ENCODE data around the gene NKX3-2.

Gene NKX3-2

GRCh38 chr4:13531625-13531998 lies 12.7 kb downstream of the NKX3-2 start:
- no peak for DNase-seq (ENCODE audit: low read depth, low spot score)

- DNase-seq (ENCODE audit: low read depth, low spot score), result no peak
These were observed 13.3 kb downstream of the NKX3-2 start for GRCh38 chr4:13530823-13531624.

- no peak for DNase-seq (ENCODE audit: low read depth, low spot score)
These were observed 15.0 kb downstream of the NKX3-2 start for GRCh38 chr4:13529128-13529919.

- DNase-seq (ENCODE audit: low read depth, low spot score), result no peak
These were observed 15.5 kb downstream of the NKX3-2 start for GRCh38 chr4:13528821-13529127.

DNA sequence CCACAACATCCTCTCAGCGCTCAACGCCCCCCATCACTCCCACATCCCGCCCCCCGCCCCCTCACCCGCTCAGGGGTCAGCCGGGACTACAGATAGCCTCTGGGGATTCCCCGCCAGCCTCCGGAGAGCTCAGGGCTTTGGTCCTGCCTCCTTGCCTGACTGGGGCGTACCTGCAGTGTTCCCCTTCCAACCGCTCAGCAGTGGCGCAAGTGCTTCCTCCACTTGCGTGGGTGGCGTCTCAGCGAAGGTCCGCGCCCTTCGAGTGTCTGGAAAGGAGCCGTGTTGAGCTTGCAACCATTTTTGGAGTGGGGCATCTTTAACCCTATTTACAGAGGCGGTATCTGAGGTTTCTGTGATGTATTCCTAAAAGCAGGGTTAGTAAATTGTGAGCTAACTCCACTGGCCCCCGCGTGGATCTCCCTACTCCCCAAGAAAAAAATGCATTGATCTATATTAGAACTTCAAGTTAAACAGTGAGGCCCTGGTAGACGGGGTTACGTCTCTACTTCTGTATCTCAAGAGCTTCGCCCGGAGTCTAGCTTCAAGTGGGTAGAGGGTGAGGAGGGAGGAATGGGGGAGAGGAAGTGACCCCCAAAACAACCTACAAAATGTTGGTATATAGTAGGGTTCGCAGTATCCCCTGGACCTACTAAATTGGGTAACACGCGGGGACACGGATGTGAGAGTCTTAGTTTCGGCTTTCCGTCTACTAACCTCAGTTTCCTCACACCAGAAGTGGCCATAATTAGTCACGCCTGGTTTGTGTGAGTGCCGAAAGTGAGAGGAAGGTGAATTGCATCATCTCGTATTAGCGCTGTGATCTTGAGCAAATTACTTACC lies 16.1 kb downstream of the NKX3-2 start:
- no peak for DNase-seq (ENCODE audit: low read depth, low spot score)

- DNase-seq (ENCODE audit: low read depth, low spot score), result no peak
These were observed 16.9 kb downstream of the NKX3-2 start for GRCh38 chr4:13527192-13527980.

- no peak for DNase-seq (ENCODE audit: low read depth, low spot score)
These were observed 17.6 kb downstream of the NKX3-2 start for GRCh38 chr4:13526658-13527057.

DNA sequence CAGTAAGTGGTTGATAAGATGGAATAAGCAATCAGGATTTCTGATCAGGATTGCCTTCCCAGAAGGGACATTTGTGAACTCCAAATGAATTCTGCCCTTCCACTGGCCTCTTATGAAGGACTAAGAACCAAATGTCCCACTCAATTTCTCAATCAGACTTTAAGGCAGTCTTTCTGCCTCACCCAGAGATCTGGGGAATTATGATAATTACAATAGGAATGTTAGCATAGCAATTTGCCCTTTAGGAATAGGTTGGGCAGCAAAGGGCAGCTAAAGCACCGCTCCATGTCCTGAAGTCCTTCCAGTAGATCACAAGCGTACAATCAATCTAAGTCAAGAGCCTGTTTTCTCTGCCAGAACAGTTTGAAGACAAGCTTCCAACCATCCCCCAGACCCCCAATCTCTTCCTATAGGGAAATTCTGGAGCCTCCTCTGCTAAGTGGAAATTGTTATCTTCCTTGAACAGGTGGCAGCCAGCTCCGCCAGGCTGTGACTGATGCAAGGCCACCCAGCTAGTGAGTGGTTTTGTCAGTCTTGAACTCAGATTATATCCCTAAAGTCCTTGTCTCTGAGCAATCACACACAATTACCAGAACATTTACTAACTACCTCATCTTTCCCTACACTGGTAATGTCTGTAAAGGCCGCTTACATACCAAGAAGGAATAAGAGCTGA lies 18.6 kb downstream of the NKX3-2 start:
- no peak for DNase-seq (ENCODE audit: low read depth, low spot score)

GRCh38 chr4:13524504-13525243 lies 19.6 kb downstream of the NKX3-2 start:
- DNase-seq (ENCODE audit: low read depth, low spot score), result no peak

DNA sequence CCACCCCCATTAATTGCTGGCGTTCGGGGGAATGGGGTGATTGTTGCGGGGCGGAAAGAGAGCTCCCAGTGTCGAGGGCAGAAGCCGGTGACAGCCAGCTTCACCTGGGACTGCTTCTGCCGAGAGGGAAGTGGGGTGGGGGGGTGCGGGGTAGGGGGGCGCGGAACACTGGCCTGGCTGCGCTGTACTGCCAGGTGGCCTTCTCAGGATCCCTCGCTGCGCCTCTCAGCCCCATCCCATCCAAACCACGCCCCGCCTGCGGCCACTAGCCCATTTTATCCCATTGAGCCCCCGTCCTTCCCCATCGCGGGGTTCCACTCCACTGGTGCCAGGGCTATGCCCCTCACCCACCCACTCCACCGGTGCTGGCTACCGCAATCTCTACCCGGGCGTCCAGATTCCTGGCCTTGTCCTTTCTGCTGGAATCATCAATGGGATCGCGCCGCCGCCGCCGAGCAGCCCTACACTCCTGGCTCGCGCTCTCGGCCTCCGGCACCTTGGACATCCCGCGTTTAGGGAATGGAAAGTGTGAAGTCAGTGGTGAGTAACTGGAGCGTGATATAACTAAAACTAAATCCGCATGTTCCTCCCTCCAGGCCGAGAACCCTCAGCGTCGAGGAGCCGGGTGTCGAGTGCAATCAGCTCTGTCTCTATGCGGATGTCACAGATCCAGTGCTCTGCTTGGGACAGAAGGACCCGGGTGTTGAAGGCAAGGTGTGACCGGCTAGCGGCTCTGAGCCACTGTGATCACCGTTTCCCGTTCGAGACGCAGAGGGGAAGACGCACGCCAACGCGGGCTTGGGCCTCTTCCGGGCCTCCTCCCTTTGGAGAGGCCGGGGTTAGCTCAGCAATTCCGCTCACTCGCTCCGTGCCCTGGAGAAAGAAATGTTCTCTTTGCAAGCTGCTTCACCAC lies 20.5 kb downstream of the NKX3-2 start:
- DNase-seq (ENCODE audit: low read depth, low spot score), result no peak

DNA sequence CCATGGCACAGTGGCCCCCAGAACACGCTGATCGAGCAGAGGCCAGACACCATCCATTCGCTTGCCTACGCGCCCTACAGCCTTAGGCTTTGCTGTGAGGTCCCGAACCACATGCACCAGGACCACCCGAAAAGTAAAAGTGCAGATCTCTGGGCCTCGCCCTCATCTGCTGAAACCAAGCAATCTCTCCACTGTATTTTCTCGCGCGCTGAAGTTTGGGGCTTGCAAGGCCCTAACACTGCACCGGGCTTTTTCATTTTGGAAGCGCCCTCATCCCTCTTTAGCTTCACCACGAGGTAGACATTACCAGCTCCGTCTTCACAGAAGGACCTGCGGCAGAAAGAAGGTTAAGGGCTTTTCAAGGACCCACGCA lies 21.2 kb downstream of the NKX3-2 start:
- no peak for DNase-seq (ENCODE audit: low read depth, low spot score)

DNA sequence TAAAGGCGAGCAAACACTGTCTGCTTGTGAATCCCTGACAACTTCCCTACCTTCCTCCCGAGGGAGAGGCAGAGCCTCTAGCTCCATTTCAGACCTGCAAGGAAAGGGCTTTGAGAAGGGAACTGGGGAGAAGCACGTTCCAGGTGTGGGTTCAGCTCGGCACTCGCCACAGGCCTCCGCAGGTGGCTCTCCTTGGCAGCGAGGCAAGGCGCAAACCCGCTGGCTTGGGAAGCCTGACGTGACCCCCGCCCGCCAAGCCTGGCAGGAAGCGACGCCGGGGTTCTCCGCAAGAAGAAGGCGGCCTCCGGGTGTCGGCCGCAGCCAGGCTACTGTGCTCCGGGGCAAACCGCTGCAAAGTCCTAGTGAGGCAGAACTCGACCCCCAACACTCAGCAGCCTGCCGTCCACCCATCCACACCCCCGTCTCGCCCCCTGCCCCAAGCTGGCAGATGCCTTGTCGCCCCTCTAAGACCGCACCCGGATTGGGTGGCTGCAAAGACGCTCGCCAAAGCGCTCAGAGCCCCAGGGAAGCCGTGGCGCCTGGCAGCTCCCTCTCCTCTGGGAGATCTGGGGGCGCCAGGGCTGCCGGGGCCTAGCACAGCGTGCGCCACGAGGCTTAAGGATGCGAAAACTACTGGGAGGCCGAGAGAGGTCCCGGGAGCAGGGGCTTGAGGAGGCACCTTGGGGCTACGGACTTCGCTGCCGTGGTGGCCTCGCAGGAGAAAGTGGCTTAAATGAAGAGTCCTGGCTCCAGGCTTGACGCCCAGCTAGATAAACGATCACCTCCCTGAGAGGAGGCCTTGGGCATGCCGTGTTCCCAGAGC lies 21.8 kb downstream of the NKX3-2 start:
- DNase-seq (ENCODE audit: low read depth, low spot score), result no peak

GRCh38 chr4:13521047-13521446 lies 23.3 kb downstream of the NKX3-2 start:
- DNase-seq (ENCODE audit: low read depth, low spot score), result no peak

DNA sequence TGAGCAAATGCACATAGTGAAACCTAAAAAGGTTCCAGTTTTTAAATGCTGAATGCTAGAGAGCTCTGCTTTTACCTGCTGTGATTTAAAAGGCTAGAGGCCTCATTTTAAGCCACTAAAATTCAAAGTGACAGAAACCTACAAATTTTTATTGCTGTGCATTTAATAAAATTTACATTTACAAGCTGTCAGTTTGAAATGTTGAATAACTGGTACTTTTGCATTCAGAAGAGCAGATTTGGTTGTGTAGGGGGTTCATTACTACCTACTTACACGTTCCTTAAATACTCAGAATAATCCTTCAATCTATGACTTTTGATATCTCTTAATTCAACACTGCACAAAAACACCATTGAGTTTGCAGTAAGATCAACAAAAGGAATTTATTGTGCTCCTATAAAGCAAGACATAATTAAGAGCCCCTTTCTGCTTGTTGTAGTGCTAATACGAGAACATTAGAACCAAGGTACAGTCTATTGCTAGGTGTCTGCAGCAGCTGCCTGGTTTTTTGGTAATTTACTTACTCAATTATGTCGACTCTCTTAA lies 27.9 kb downstream of the NKX3-2 start:
- no peak for DNase-seq (ENCODE audit: low read depth, low spot score)

GRCh38 chr4:13515268-13515667 lies 29.0 kb downstream of the NKX3-2 start:
- DNase-seq (ENCODE audit: low read depth, low spot score), result no peak

- DNase-seq (ENCODE audit: low read depth, low spot score), result no peak
These were observed 29.6 kb downstream of the NKX3-2 start for GRCh38 chr4:13514722-13515121.

DNA sequence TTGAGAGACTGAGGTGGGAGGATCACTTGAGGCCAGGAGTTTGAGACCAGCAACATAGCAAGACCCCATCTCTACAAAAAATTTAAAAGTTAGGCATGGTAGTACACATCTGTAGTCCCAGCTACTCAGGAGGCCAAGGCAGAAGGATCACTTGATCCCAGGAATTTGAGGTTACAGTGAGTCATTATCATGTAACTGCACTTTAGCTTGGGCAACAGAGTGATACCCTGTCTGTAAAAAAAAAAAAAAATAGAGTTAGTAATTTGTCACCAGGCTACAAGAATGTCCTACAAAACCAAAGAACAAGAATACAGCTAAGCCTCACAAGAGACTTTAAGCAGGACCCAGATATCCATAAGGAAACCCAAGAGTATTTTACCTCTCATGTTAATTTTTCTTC lies 33.2 kb downstream of the NKX3-2 start:
- no peak for DNase-seq (ENCODE audit: low read depth, low spot score)

DNA sequence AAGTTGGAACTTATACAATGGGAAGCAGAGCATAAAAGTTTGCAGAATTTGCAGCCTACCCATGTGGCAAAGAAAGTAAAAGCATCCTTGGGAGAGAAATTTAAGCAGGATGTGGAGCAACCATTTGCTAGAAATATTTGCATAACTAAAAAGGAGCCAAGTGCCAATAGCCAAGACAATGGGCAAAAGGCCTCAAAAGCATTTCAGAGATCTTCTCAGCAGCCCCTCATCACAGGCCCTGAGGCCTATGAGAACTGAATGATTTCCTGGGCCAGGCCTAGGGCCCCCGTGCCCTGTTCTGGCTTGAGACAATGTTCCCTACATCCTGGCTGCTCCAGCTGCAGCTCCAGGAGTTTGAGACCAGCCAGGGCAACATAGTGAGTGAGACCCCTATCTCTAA lies 34.9 kb downstream of the NKX3-2 start:
- DNase-seq (ENCODE audit: low read depth, low spot score), result no peak
